SK-N-SH (cell line): ENCODE data around the gene YTHDC2.

Experiments used
- CHD2 ChIP-seq: fragments of 150-350 bp; IDR thresholded peaks from 2 replicates; pipeline ENCODE4 v1.6.1; 2018; ENCODE audit warnings: low read length; ENCODE audit not compliant: partially characterized antibody
- CTCF ChIP-seq: fragments of 200-600 bp; sonication (generic); IDR thresholded peaks from 2 replicates; pipeline ENCODE4 v1.6.1; 2017; ENCODE audit warnings: antibody characterized with exemption, mild to moderate bottlenecking, moderate library complexity
- ELF1 ChIP-seq: IDR thresholded peaks from 2 replicates; pipeline ENCODE4 v1.4.0; 2012
- EP300 ChIP-seq, 2 experiments: IDR thresholded peaks; 2 replicates each; pipeline versions ENCODE4 v1.4.0 to v1.6.1; 2012; ENCODE audit warnings: borderline replicate concordance in 1 of 2, low read depth in 1 of 2, low read length in 1 of 2
- NRF1 ChIP-seq: IDR thresholded peaks from 2 replicates; pipeline ENCODE4 v1.6.1; 2012; ENCODE audit warnings: low read depth, mild to moderate bottlenecking, low read length
- POLR2AphosphoS5 ChIP-seq: IDR thresholded peaks from 2 replicates; pipeline ENCODE4 v1.6.1; 2012; ENCODE audit warnings: low read depth, low read length
- REST ChIP-seq: IDR thresholded peaks from 2 replicates; pipeline ENCODE4 v1.6.1; 2012; ENCODE audit warnings: mild to moderate bottlenecking, low read depth, low read length, moderate library complexity
- SIN3A ChIP-seq: IDR thresholded peaks from 2 replicates; pipeline ENCODE4 v1.6.1; 2012; ENCODE audit warnings: low read depth, mild to moderate bottlenecking, low read length, moderate library complexity, borderline replicate concordance
- TAF1 ChIP-seq: IDR thresholded peaks from 2 replicates; pipeline ENCODE4 v1.6.1; 2012; ENCODE audit warnings: low read depth, mild to moderate bottlenecking, low read length, moderate library complexity, borderline replicate concordance
- YY1 ChIP-seq: IDR thresholded peaks from 2 replicates; pipeline ENCODE4 v1.4.0; 2012; ENCODE audit warnings: low read depth, mild to moderate bottlenecking
- TF ChIP-seq, protein P1 (sequence below): fragments of 150-350 bp; IDR thresholded peaks from 2 replicates; pipeline ENCODE4 v1.6.1; 2017; ENCODE audit warnings: antibody characterized with exemption, low read length, low read depth, borderline replicate concordance
- TF ChIP-seq, protein P2 (sequence below): IDR thresholded peaks from 2 replicates; pipeline ENCODE4 v1.4.0; 2012; ENCODE audit warnings: low read depth, borderline replicate concordance

DNA sequence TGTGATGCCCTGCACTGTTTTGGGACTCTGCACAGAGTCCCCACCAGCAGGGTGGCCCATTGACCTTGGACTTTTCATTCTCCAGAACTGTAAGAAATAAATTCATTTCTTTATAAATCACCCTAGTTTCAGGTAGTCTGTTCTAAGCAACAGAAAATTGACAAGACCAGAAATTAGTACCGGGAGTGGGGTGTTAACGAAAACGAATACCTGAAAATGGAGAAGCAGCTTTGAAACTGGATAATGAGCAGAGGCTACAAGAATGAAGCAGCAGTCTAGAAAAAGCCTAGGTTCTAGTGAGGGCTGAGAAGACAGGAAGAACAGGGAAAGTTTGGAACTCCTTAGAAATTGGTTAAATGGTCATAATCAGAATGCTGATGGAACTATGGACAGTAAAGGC is 23.2 kb upstream of the YTHDC2 start:
- TF ChIP-seq, protein P1, sequence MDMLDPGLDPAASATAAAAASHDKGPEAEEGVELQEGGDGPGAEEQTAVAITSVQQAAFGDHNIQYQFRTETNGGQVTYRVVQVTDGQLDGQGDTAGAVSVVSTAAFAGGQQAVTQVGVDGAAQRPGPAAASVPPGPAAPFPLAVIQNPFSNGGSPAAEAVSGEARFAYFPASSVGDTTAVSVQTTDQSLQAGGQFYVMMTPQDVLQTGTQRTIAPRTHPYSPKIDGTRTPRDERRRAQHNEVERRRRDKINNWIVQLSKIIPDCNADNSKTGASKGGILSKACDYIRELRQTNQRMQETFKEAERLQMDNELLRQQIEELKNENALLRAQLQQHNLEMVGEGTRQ = no peak
- TF ChIP-seq CTCF = no peak
- no peak for TF ChIP-seq EP300 (IDR thresholded peaks at IDR 0.05; ENCODE audit: borderline replicate concordance in 1 of 2, low read depth in 1 of 2, low read length in 1 of 2)
- no peak for TF ChIP-seq SIN3A
- TF ChIP-seq, protein P2, sequence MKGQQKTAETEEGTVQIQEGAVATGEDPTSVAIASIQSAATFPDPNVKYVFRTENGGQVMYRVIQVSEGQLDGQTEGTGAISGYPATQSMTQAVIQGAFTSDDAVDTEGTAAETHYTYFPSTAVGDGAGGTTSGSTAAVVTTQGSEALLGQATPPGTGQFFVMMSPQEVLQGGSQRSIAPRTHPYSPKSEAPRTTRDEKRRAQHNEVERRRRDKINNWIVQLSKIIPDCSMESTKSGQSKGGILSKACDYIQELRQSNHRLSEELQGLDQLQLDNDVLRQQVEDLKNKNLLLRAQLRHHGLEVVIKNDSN = no peak
- TF ChIP-seq CHD2 = no peak
- no peak for TF ChIP-seq TAF1
- no peak for TF ChIP-seq REST
- no peak for TF ChIP-seq YY1
- no peak for TF ChIP-seq ELF1
- no peak for TF ChIP-seq POLR2AphosphoS5
- TF ChIP-seq NRF1 = no peak
